Nephron progenitor cell (in vitro differentiated cells): ENCODE data around the gene HOXA7.

Experiments used
- DNase-seq: peaks from one replicate; pipeline ENCODE4 v3.0.0; 2021
- H3K27ac Mint-ChIP-seq: 2 replicates; pipeline ENCODE4 v1.8.0; 2021; ENCODE audit warnings: mild to moderate bottlenecking, moderate library complexity, mixed read lengths
- H3K27me3 Mint-ChIP-seq: 2 replicates; pipeline ENCODE4 v1.8.0; 2021; ENCODE audit warnings: mild to moderate bottlenecking, low read depth, mixed read lengths; ENCODE audit not compliant: poor library complexity
- H3K36me3 Mint-ChIP-seq: 2 replicates; pipeline ENCODE4 v1.8.0; 2021; ENCODE audit warnings: low read depth, mixed read lengths
- H3K4me1 Mint-ChIP-seq: 2 replicates; pipeline ENCODE4 v1.8.0; 2021; ENCODE audit warnings: mixed read lengths
- H3K4me3 Mint-ChIP-seq: 2 replicates; pipeline ENCODE4 v1.8.0; 2021; ENCODE audit warnings: mild to moderate bottlenecking, moderate library complexity, mixed read lengths
- H3K9me3 Mint-ChIP-seq: 2 replicates; pipeline ENCODE4 v1.8.0; 2021; ENCODE audit warnings: mild to moderate bottlenecking, moderate library complexity, mixed read lengths
- CTCF ChIP-seq: fragments of 200-600 bp; sonication (generic); IDR thresholded peaks from 2 replicates; pipeline ENCODE4 v1.5.0; 2021; ENCODE audit warnings: antibody characterized with exemption

HOXA7 gene

GRCh38 chr7:27157702-27158431 lies 1.4 kb upstream of the HOXA7 start:
- DNase-seq: peak; percentile 54
- H3K36me3 Mint-ChIP-seq: peaks cover 32% of the 10 kb centered on the region
- H3K9me3 Mint-ChIP-seq: no peaks in the 10 kb centered on the region
- H3K27ac Mint-ChIP-seq: peak overlapping the region; percentile 99
- peaks cover 5% of the 10 kb centered on the region for H3K27me3 Mint-ChIP-seq
- H3K4me1 Mint-ChIP-seq: peaks cover 48% of the 10 kb centered on the region
- TF ChIP-seq CTCF: no peak
- H3K4me3 Mint-ChIP-seq: peak overlapping the region; percentile 97

- Mint-ChIP-seq H3K9me3 (no peaks in the 10 kb centered on the region), H3K4me1 (peaks cover 48% of the 10 kb centered on the region), H3K27ac (peak overlapping the region; percentile 99), H3K36me3 (peaks cover 30% of the 10 kb centered on the region), H3K27me3 (peaks cover 6% of the 10 kb centered on the region), H3K4me3 (peak overlapping the region; percentile 97)
- TF ChIP-seq CTCF: no peak
- DNase-seq: peak; percentile 20
Measured at GRCh38 chr7:27156916-27157701, 634 bp upstream of the HOXA7 start.

- H3K4me3 Mint-ChIP-seq: peak overlapping the region; percentile 97
- H3K4me1 Mint-ChIP-seq: peaks cover 48% of the 10 kb centered on the region
- H3K9me3 Mint-ChIP-seq: peaks cover 4% of the 10 kb centered on the region
- peak; percentile 59 for DNase-seq
- peaks cover 8% of the 10 kb centered on the region for H3K27me3 Mint-ChIP-seq
- H3K27ac Mint-ChIP-seq: peak overlapping the region; percentile 99
- no peak for TF ChIP-seq CTCF
- H3K36me3 Mint-ChIP-seq: peaks cover 38% of the 10 kb centered on the region
Measured at GRCh38 chr7:27155816-27156507, 513 bp downstream of the HOXA7 start.

- Mint-ChIP-seq H3K36me3 (peaks cover 46% of the 10 kb centered on the region), H3K4me1 (peaks cover 48% of the 10 kb centered on the region), H3K9me3 (peaks cover 4% of the 10 kb centered on the region), H3K4me3 (peak overlapping the region; percentile 97), H3K27me3 (peaks cover 8% of the 10 kb centered on the region), H3K27ac (peak overlapping the region; percentile 99)
- TF ChIP-seq CTCF: no peak
- DNase-seq: peak; percentile 53
Measured at GRCh38 chr7:27154901-27155815, 1.3 kb downstream of the HOXA7 start.

- peak; percentile 10 for DNase-seq
- peaks cover 8% of the 10 kb centered on the region for H3K27me3 Mint-ChIP-seq
- H3K4me3 Mint-ChIP-seq: peak overlapping the region; percentile 97
- no peak for TF ChIP-seq CTCF
- H3K36me3 Mint-ChIP-seq: peaks cover 54% of the 10 kb centered on the region
- H3K9me3 Mint-ChIP-seq: peaks cover 4% of the 10 kb centered on the region
- H3K4me1 Mint-ChIP-seq: peaks cover 41% of the 10 kb centered on the region
- peak overlapping the region; percentile 99 for H3K27ac Mint-ChIP-seq
Measured at GRCh38 chr7:27154369-27154768, 2.1 kb downstream of the HOXA7 start.
